NCI-H128 (cell line): ENCODE results near the gene TEX28.
"Not testable (repeated sequence)": the region's sequence is repeated elsewhere in the genome, so short reads cannot be mapped to it uniquely, and the experiment has no call there.

Experiments
- DNase-seq: peaks from one replicate; lab custom pipeline; 2025; ENCODE audit not compliant: unreplicated experiment; lab: John Stamatoyannopoulos, UW

Gene TEX28

DNA sequence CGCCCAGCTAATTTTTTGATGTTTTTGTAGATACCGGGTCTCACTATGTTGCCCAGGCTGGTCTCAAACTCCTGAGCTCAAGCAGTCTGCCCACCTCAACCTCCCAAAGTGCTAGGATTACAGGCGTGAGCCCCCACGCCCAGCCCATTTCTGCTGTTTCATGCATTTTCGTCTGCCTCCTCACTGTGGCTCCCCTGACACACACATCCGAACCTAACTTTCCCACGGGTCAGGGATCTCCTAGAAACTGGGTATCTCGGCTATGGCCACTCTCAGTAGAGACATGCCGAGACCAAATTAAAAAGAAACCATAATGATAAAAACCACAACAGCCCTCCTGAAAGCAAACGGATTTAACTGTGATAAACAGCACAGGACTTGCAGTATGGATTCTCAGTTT is 46.8 kb downstream of the TEX28 start:
- DNase-seq, result not testable (repeated sequence)

GRCh38 chrX:154247377-154248045 is 47.4 kb downstream of the TEX28 start:
- not testable (repeated sequence) for DNase-seq

DNA sequence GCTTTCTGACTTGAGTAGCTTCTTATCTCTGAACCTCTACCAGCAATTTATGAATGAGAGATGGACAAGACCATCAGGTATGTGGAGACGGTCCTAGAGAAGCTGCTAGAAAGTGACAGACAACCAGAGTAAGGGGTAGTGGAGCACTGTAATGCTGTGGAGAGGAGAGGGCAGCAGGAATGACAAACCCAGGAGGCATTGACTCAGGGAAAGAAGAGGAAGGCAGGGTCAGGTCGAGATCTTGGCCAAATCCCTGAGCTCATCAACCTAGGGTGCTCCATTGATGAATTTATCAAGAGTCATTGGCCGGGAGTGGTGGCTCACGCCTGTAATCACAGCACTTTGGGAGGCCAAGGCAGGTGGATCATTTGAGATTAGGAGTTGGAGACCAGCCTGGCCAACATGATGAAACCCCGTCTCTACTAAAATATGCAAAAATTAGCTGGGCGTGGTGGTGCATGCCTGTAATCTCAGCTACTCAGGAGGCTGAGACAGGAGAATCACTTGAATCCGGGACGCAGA is 54.9 kb downstream of the TEX28 start:
- not testable (repeated sequence) for DNase-seq

DNA sequence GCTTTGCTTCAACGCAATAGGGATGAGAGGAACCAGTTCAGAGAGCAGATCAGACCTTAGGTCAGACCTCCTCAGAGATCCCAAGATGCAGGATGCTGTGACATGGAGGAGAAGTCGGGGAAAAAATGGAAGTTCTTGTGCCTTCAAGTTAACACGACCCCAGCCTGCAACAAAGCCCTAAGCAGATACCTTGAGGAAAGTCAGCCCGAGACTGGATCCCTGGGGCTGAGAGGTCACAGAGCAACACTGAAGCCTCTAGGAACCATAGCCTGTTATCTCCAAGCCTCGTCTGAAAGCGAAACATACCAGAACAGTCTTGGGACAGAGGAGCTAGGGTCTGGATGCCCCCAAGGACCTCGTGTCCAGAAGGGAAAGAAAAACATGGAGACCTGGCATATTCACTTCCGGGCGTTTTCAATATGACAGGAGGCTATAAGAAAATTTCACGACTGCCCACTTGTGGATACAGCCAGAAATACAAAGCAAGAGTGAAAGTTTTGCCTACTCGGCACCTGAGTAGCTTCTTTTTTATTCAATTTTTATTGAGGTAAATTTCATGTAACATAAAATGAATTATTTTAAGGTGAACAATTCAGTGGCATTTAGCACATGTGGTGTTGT is 55.9 kb downstream of the TEX28 start:
- not testable (repeated sequence) for DNase-seq

DNA sequence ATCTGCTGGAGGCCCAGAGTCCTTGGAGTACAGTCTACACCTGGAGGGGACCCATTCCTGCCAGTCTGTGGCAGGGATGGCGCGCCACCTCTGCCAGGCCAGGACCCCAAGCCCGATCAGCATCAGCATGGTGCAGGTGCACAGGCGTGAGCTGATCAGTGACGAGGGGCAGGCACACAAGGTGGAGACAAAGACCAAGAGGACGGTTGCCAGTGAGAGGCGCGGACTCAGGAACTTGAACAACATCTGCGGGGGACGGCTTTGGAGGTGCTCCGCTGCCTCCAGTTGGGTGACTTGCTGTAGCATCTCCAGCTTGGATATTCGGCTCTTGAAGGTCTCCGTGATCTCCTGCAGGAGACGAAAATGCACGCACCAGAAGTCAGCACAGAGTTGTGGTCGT is 61.3 kb downstream of the TEX28 start:
- DNase-seq, result not testable (repeated sequence)

DNA sequence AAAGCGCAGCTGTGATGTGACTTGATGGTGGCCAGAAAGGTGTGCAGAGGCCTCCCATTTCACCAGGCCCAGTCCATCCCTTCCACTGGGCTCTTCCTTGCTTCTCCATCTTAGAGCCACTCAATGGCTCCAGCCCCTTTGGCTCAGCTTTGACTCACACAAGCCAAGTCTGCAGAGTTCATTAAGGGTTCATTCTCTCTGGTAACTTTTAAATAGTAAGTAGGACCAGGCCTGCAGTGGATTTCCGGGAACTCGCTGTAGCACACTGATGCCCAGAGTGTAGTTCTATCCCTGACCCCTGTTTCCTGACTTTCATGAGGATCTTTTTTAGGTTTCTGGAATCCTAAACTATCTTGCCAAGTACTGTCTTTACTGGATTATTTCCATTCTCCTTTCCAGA is 63.5 kb downstream of the TEX28 start:
- DNase-seq, result not testable (repeated sequence)

GRCh38 chrX:154226706-154227105 is 68.2 kb downstream of the TEX28 start:
- not testable (repeated sequence) for DNase-seq

- DNase-seq, result not testable (repeated sequence)
These were observed 69.6 kb downstream of the TEX28 start for GRCh38 chrX:154225292-154225691.
